C4-2B (cell line): Measurements from ENCODE around the gene P2RY8.

Experiments used
- CTCF ChIP-seq: fragments of 450-650 bp; conservative IDR thresholded peaks from 2 replicates; pipeline ENCODE4 v1.5.1; 2017; ENCODE audit warnings: mild to moderate bottlenecking
- ZFX ChIP-seq: fragments of 450-650 bp; IDR thresholded peaks from 2 replicates; pipeline ENCODE4 v1.6.1; 2017

GRCh38 chrX:1423215-1423614 is 113.8 kb downstream of the P2RY8 start:
- TF ChIP-seq CTCF: no peak
- no peak for TF ChIP-seq ZFX
